Measurements from ENCODE around the gene AKAP5. TPM values are rescaled to one million over a fixed set of nuclear protein-coding genes. Genes with fewer than 3 reads are reported as not detected.

AKAP5 gene
- total RNA-seq, 2 experiments from 2014 or later = 1.2 to 1.4 TPM

DNA sequence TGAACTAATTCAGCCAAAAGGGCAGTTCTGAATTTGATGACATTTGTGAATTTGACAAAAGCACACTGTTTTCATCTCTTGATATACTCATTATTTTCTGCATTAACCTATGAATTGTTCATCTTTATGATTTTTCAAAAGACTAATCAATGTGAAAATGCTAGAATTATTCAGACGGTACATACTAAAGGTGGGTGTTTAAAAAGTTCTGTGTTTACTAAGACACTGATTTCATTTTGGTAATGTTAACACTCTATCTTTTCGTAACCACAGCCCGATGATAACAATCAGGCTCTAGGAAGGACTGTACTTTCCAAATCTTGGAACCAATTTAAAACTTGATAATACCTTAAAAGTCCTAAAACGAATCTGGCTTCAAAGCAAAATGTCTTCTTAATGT, 9.4 kb downstream of the AKAP5 start:
- no peak overlapping the region for H3K4me3 Mint-ChIP-seq
- H3K4me1 Mint-ChIP-seq = peaks cover 26% of the 10 kb centered on the region
- H3K27me3 Mint-ChIP-seq = no peaks in the 10 kb centered on the region
- peaks cover 8% of the 10 kb centered on the region for H3K36me3 Mint-ChIP-seq
- H3K27ac Mint-ChIP-seq = no peak overlapping the region
- H3K9me3 Mint-ChIP-seq = no peaks in the 10 kb centered on the region
- DNase-seq = no peak

- no peaks in the 10 kb centered on the region for H3K27me3 Mint-ChIP-seq
- peaks cover 10% of the 10 kb centered on the region for H3K36me3 Mint-ChIP-seq
- no peaks in the 10 kb centered on the region for H3K9me3 Mint-ChIP-seq
- no peak overlapping the region for H3K27ac Mint-ChIP-seq
- H3K4me3 Mint-ChIP-seq = no peak overlapping the region
- DNase-seq = no peak
- peaks cover 24% of the 10 kb centered on the region for H3K4me1 Mint-ChIP-seq
Measured at GRCh38 chr14:64475585-64476273, 10.4 kb downstream of the AKAP5 start.

GRCh38 chr14:64476438-64476837, 11.1 kb downstream of the AKAP5 start:
- Mint-ChIP-seq H3K27ac (no peak overlapping the region), H3K27me3 (no peaks in the 10 kb centered on the region), H3K36me3 (peaks cover 10% of the 10 kb centered on the region), H3K4me1 (peaks cover 24% of the 10 kb centered on the region), H3K4me3 (no peak overlapping the region), H3K9me3 (no peaks in the 10 kb centered on the region)
- DNase-seq = no peak

GRCh38 chr14:64478634-64479250, 13.4 kb downstream of the AKAP5 start:
- Mint-ChIP-seq H3K36me3 (peaks cover 7% of the 10 kb centered on the region), H3K27ac (no peak overlapping the region), H3K27me3 (no peaks in the 10 kb centered on the region), H3K9me3 (no peaks in the 10 kb centered on the region), H3K4me1 (peaks cover 23% of the 10 kb centered on the region), H3K4me3 (no peak overlapping the region)
- DNase-seq = no peak

DNA sequence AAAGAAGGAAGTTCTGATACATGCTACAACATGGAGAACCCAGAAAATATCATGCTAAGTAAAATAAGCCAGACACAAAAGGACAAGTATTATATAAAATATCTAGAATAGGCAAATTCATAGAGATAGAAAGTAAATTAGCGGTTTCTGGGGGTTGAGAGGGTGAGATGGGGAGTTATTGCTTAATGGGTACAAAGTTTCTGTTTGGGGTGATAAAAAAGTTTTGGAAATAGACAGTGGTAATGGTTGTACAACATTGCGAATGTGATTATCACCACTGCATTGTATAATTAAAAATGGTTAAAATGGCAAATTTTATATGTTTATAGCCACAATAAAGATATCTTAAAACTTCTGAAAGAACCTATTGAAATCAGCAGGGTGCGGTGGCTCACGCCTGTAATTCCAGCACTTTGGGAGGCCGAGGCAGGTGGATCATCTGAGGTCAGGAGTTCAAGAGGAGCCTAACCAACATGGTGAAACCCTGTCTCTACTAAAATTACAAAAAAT, 23.3 kb downstream of the AKAP5 start:
- Mint-ChIP-seq H3K27me3 (no peaks in the 10 kb centered on the region), H3K36me3 (peaks cover 22% of the 10 kb centered on the region), H3K27ac (peak overlapping the region; percentile 11), H3K9me3 (no peaks in the 10 kb centered on the region), H3K4me1 (peaks cover 38% of the 10 kb centered on the region), H3K4me3 (no peak overlapping the region)
- DNase-seq = no peak

- Mint-ChIP-seq H3K4me3 (no peak overlapping the region), H3K36me3 (peaks cover 31% of the 10 kb centered on the region), H3K9me3 (no peaks in the 10 kb centered on the region), H3K4me1 (peaks cover 52% of the 10 kb centered on the region), H3K27ac (no peak overlapping the region), H3K27me3 (no peaks in the 10 kb centered on the region)
- DNase-seq = no peak
Measured at GRCh38 chr14:64491637-64492036, 26.3 kb downstream of the AKAP5 start.

GRCh38 chr14:64493455-64493854, 28.2 kb downstream of the AKAP5 start:
- Mint-ChIP-seq H3K9me3 (no peaks in the 10 kb centered on the region), H3K27ac (no peak overlapping the region)

GRCh38 chr14:64495252-64495651, 30.0 kb downstream of the AKAP5 start:
- H3K4me1 Mint-ChIP-seq = peaks cover 67% of the 10 kb centered on the region
- no peak overlapping the region for H3K27ac Mint-ChIP-seq

More at GRCh38 chr14:64493455-64493854, 28.2 kb downstream of the AKAP5 start:
- no peaks in the 10 kb centered on the region for H3K27me3 Mint-ChIP-seq
- peaks cover 57% of the 10 kb centered on the region for H3K4me1 Mint-ChIP-seq
- H3K36me3 Mint-ChIP-seq = peaks cover 29% of the 10 kb centered on the region
- no peak for DNase-seq
- H3K4me3 Mint-ChIP-seq = no peak overlapping the region

GRCh38 chr14:64496764-64497163, 31.5 kb downstream of the AKAP5 start:
- Mint-ChIP-seq H3K36me3 (peaks cover 48% of the 10 kb centered on the region), H3K9me3 (no peaks in the 10 kb centered on the region), H3K4me1 (peaks cover 66% of the 10 kb centered on the region), H3K27ac (no peak overlapping the region), H3K27me3 (no peaks in the 10 kb centered on the region), H3K4me3 (no peak overlapping the region)
- DNase-seq = no peak

More at GRCh38 chr14:64495252-64495651, 30.0 kb downstream of the AKAP5 start:
- Mint-ChIP-seq H3K36me3 (peaks cover 44% of the 10 kb centered on the region), H3K4me3 (no peak overlapping the region), H3K9me3 (no peaks in the 10 kb centered on the region), H3K27me3 (no peaks in the 10 kb centered on the region)
- DNase-seq = no peak

- H3K36me3 Mint-ChIP-seq = peaks cover 50% of the 10 kb centered on the region
- no peak for DNase-seq
Measured at GRCh38 chr14:64500088-64500487, 34.8 kb downstream of the AKAP5 start.

DNA sequence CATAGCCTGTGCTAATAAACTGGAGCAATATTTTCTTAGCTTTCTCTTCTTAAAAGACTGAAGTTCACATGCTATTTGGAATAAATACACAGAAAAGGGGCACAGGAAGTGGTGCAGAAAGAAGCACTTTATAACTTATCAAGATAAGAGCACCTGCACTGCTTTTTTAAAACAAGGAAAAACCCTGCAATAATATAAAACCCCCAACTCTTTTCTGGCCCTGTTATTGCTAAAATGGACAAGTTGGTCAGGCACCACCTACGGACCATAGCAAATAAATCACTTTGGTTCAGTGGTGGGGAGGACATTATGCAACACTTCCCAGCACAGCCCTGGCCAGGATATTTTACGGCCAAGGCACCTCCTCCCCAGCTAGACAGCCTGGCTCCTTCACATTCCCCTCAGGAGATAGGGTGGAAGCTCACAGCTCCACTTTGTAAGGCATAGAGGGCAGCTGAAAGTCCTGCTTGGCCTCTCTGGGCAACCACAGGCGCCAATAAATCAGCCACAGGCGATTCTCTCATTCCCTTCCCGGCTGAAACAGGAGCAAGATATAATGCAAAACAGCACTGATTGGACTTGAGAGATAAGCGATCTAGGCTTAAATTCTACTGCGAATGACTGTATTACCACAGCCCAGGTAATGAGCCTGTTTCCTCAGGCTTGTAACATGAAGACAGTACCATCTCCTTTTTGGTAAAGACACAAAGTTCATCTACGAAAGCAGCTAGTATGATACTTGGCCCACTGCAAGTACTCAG, 36.3 kb downstream of the AKAP5 start:
- H3K4me3 Mint-ChIP-seq = peak overlapping the region; percentile 93
- H3K27ac Mint-ChIP-seq = peak overlapping the region; percentile 100
- H3K4me1 Mint-ChIP-seq = peaks cover 47% of the 10 kb centered on the region
- no peak for DNase-seq
- H3K36me3 Mint-ChIP-seq = peaks cover 58% of the 10 kb centered on the region
- peaks cover 4% of the 10 kb centered on the region for H3K27me3 Mint-ChIP-seq
- H3K9me3 Mint-ChIP-seq = no peaks in the 10 kb centered on the region

More at GRCh38 chr14:64500088-64500487, 34.8 kb downstream of the AKAP5 start:
- Mint-ChIP-seq H3K4me1 (peaks cover 48% of the 10 kb centered on the region), H3K9me3 (no peaks in the 10 kb centered on the region), H3K27ac (peak overlapping the region; percentile 70), H3K4me3 (peak overlapping the region; percentile 93), H3K27me3 (peaks cover 4% of the 10 kb centered on the region)

- Mint-ChIP-seq H3K9me3 (no peaks in the 10 kb centered on the region), H3K27me3 (peaks cover 4% of the 10 kb centered on the region), H3K4me3 (peak overlapping the region; percentile 93), H3K36me3 (peaks cover 62% of the 10 kb centered on the region), H3K27ac (peak overlapping the region; percentile 100), H3K4me1 (peaks cover 48% of the 10 kb centered on the region)
- peak; percentile 18 for DNase-seq
Measured at GRCh38 chr14:64502456-64502855, 37.2 kb downstream of the AKAP5 start.

- Mint-ChIP-seq H3K9me3 (no peaks in the 10 kb centered on the region), H3K27ac (peak overlapping the region; percentile 100), H3K27me3 (peaks cover 4% of the 10 kb centered on the region), H3K36me3 (peaks cover 61% of the 10 kb centered on the region), H3K4me3 (peak overlapping the region; percentile 93), H3K4me1 (peaks cover 49% of the 10 kb centered on the region)
- peak; percentile 19 for DNase-seq
Measured at GRCh38 chr14:64502887-64503433, 37.7 kb downstream of the AKAP5 start.

GRCh38 chr14:64503434-64504309, 38.4 kb downstream of the AKAP5 start, which contains the start of gene ZBTB25:
ZBTB25 (minus strand) TSS chr14:64503838; CDS start chr14:64490533, 13,305 bp downstream.
- peak; percentile 95 for DNase-seq
- peaks cover 58% of the 10 kb centered on the region for H3K36me3 Mint-ChIP-seq

More at GRCh38 chr14:64503434-64504309, 38.4 kb downstream of the AKAP5 start, which contains the start of gene ZBTB25:
- H3K9me3 Mint-ChIP-seq = no peaks in the 10 kb centered on the region
- H3K4me3 Mint-ChIP-seq = peak within 1 kb of the TSS; percentile 93
- H3K27me3 Mint-ChIP-seq = peaks cover 4% of the 10 kb centered on the region
- H3K4me1 Mint-ChIP-seq = peaks cover 54% of the 10 kb centered on the region
- peak within 1 kb of the TSS; percentile 100 for H3K27ac Mint-ChIP-seq
